ENCODE results near the gene RSL1D1. TPM values are rescaled to one million over a fixed set of nuclear protein-coding genes. Genes with fewer than 3 reads are reported as not detected.

Gene RSL1D1
- total RNA-seq, result 100 to 1,000 TPM; 148 to 162 TPM
- polyA plus RNA-seq (2013, experiment 1 of 2), result 159 TPM
- 146 TPM for polyA plus RNA-seq (2013, experiment 2 of 2)
- long read RNA-seq, experiment 1, full-length matches to known transcripts, result 15 of 53 reads
- long read RNA-seq, experiment 1, partial matches to known transcripts, result 33 of 53 reads
- long read RNA-seq, experiment 1, other reads (novel, unspliced or antisense), result 5 of 53 reads
- long read RNA-seq, experiment 2, full-length matches to known transcripts, result 277 of 313 reads
- long read RNA-seq, experiment 2, partial matches to known transcripts, result 5 of 313 reads
- long read RNA-seq, experiment 2, other reads (novel, unspliced or antisense), result 31 of 313 reads
- long read RNA-seq, experiment 3, full-length matches to known transcripts, result 161 of 265 reads
- long read RNA-seq, experiment 3, partial matches to known transcripts, result 80 of 265 reads
- long read RNA-seq, experiment 3, other reads (novel, unspliced or antisense), result 24 of 265 reads
- long read RNA-seq, experiment 4, full-length matches to known transcripts, result 196 of 258 reads
- long read RNA-seq, experiment 4, partial matches to known transcripts, result 50 of 258 reads
- long read RNA-seq, experiment 4, other reads (novel, unspliced or antisense), result 12 of 258 reads

DNA sequence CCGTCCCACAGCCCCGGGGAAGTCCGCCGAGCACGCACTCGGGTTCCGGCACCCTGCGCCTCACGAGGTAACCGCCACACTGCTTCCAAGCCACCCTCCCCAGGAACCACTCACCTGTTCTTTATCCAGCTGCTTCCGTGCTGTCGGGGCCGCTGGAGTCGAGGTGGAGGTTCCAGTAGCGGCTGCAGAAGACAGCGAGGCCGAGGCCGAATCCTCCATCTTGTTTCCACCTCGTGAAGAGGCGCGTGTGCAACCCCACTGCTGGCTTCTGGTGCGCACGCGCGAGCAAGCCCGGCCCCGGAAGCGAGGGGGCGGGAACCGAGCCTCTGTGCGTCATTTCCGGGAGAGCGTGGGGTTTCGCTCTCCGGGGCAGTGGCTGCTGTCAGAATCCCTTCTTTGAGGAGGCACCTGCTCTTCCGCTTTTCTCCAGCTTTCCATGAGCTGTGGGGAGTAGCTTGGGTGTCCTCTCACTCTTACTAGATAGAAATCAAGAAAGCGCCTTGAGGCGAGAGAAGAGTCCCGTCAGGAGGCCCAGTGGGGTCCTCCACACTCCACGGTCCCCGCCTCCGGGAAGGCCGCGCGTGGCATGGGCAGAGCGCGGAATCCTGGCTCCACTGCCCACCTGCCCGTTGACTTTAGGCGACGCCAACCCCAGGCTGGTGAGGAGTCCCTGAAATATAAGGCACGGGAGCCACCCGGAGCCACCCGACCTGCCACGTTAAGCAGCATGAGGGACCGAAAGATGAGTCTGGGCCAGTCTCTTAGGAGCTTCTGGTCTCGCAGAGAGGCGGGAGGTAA is at the start of gene RSL1D1:
RSL1D1 (minus strand) TSS at position 249 of the 798 bp plus-strand sequence; CDS start at position 219, 30 bp downstream.
- TF ChIP-seq, protein P1, sequence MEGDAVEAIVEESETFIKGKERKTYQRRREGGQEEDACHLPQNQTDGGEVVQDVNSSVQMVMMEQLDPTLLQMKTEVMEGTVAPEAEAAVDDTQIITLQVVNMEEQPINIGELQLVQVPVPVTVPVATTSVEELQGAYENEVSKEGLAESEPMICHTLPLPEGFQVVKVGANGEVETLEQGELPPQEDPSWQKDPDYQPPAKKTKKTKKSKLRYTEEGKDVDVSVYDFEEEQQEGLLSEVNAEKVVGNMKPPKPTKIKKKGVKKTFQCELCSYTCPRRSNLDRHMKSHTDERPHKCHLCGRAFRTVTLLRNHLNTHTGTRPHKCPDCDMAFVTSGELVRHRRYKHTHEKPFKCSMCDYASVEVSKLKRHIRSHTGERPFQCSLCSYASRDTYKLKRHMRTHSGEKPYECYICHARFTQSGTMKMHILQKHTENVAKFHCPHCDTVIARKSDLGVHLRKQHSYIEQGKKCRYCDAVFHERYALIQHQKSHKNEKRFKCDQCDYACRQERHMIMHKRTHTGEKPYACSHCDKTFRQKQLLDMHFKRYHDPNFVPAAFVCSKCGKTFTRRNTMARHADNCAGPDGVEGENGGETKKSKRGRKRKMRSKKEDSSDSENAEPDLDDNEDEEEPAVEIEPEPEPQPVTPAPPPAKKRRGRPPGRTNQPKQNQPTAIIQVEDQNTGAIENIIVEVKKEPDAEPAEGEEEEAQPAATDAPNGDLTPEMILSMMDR (conservative IDR thresholded peaks at IDR 0.05), result no peak
- H3K36me3 Mint-ChIP-seq (ENCODE audit: low read depth), result peaks cover 32% of the 10 kb centered on the region
- peak; percentile 96 for DNase-seq
- WGBS, 2 experiments (ENCODE audit: insufficient coverage in 1 of 2, insufficient read length in 1 of 2), result 0 to 1% methylated on average over 34 to 57 of the region's 57 CpGs
- H3K27me3 Mint-ChIP-seq (ENCODE audit: insufficient read depth), result no peaks in the 10 kb centered on the region
- peaks cover 6% of the 10 kb centered on the region for H3K4me1 Mint-ChIP-seq
- H3K9ac ChIP-seq (ENCODE audit: extremely low read depth, low read length, poor library complexity, severe bottlenecking), result peak within 1 kb of the TSS; percentile 88
- H3K4me3 Mint-ChIP-seq, result peak within 1 kb of the TSS; percentile 96
- H3K9me3 ChIP-seq (ENCODE audit: control insufficient read depth, low read length), result no peaks in the 10 kb centered on the region
- peak within 1 kb of the TSS; percentile 96 for H3K27ac Mint-ChIP-seq
- peak within 1 kb of the TSS; percentile 77 for H3K27ac ChIP-seq (ENCODE audit: low read depth, low read length)
- H3K36me3 ChIP-seq (ENCODE audit: control insufficient read depth, insufficient read depth, low read length), result peaks cover 31% of the 10 kb centered on the region
- no peaks in the 10 kb centered on the region for H3K4me1 ChIP-seq (ENCODE audit: control insufficient read depth, insufficient read depth, low read length)
- peak within 1 kb of the TSS; percentile 96 for H3K4me3 ChIP-seq (ENCODE audit: low read length)
- H3K27me3 ChIP-seq (ENCODE audit: control insufficient read depth, insufficient read depth, low read length, poor library complexity, severe bottlenecking), result no peaks in the 10 kb centered on the region
- no peaks in the 10 kb centered on the region for H3K9me3 Mint-ChIP-seq

GRCh38 chr16:11901091-11901490 is 49.7 kb upstream of the RSL1D1 start:
- DNase-seq, result no peak
- H3K27ac ChIP-seq (ENCODE audit: low read depth, low read length), result no peak overlapping the region
- 95 to 100% methylated on average over 1 to 3 of the region's 3 CpGs for WGBS, 2 experiments (ENCODE audit: insufficient coverage in 1 of 2, insufficient read length in 1 of 2)

More at GRCh38 chr16:11901091-11901490, 49.7 kb upstream of the RSL1D1 start:
- Histone ChIP-seq H3K36me3 (ENCODE audit: control insufficient read depth, insufficient read depth, low read length) (peaks cover 25% of the 10 kb centered on the region), H3K9ac (ENCODE audit: extremely low read depth, low read length, poor library complexity, severe bottlenecking) (no peak overlapping the region), H3K9me3 (ENCODE audit: control insufficient read depth, low read length) (no peaks in the 10 kb centered on the region), H3K27me3 (ENCODE audit: control insufficient read depth, insufficient read depth, low read length, poor library complexity, severe bottlenecking) (no peaks in the 10 kb centered on the region), H3K4me3 (ENCODE audit: low read length) (no peak overlapping the region), H3K4me1 (ENCODE audit: control insufficient read depth, insufficient read depth, low read length) (no peaks in the 10 kb centered on the region)
- TF ChIP-seq, protein P1 (conservative IDR thresholded peaks at IDR 0.05), result no peak
- no peak overlapping the region for H3K27ac Mint-ChIP-seq
- no peaks in the 10 kb centered on the region for H3K4me1 Mint-ChIP-seq
- H3K36me3 Mint-ChIP-seq (ENCODE audit: low read depth), result peaks cover 17% of the 10 kb centered on the region
- no peak overlapping the region for H3K4me3 Mint-ChIP-seq
- no peaks in the 10 kb centered on the region for H3K27me3 Mint-ChIP-seq (ENCODE audit: insufficient read depth)
- no peaks in the 10 kb centered on the region for H3K9me3 Mint-ChIP-seq

All from endodermal cell (in vitro differentiated cells).